GM18873 (cell line): ENCODE data around the gene HES7.

Experiments
- ATAC-seq: cut with Tn5 transposase; IDR thresholded peaks from one replicate; pipeline ENCODE4 v1.9.1; 2021; ENCODE audit warnings: mild to moderate bottlenecking, moderate library complexity, moderate number of reproducible peaks; ENCODE audit not compliant: unreplicated experiment, low FRiP score

The HES7 gene

DNA sequence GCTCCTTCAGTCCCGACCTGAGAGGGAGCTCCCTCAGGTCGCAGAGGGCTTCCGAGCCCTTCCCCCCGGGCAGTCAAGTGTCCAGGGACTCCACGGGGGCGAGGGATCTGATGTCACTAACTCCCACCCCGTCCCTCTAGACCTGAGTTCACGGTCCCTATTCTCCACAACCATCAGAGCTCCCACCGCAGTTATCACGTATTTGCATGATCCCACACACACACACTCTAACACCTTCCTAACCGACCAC lies 32.0 kb upstream of the HES7 start:
- no peak for ATAC-seq

DNA sequence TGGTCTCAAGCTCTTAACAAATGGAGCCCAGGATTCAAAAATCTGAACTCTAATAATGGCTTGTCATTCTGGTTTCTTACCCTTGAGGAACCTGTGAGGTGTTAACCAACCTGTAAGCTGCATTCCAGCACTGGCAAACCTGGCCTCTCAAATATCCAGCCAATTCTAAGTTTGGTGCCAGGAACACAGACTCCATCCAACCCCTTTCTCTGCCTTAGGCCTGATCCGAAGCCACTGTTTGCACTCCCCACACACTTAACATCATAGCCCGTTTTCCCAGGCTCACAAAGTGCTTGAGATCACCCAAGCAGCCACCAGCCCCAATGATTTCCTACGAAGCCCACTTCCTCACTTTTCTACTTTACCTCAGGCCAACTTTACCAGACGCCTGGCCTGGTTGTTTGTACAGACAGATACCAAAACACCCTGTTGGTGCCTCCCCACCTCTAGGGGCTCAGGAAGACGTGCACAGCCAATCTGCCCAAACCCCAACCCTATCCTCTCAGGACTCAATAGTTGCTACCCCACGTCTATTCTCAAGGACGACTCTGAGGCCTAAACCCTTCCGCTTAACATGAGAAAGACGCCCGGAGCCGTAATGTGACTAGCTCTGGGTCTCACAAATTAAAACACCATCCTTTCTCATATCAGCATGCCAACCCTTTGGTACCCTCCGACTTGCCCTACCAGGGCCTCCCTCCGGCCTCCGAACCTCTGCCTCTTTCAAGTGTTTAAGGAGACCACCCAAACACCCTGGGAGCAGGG lies 31.5 kb upstream of the HES7 start:
- ATAC-seq = no peak

DNA sequence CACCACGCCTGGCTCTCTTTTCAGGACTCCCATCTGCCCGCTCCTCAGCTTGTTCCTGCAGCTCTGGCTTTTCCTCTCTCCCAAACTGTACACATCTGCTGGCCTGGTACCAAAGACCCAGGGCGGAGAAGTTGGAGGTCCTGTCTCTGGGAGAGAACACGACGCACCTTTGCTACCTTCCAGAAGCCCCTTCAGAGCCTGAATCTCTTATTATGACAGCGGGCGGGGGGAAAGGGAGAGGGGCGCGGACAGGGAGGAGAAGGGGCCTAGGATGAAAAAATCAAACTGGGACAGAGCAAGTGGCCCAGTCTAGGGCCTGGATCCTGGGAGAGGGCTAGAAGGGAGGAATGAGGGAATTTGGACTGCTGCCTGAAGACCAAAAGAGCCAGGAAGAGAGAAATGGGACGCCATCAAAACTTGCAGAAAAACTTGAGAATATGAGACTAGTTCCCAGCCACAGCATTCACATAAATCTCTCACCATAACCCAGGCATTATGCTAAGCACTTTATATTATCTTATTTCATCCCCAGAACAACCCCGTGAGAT lies 30.8 kb upstream of the HES7 start:
- ATAC-seq = no peak

DNA sequence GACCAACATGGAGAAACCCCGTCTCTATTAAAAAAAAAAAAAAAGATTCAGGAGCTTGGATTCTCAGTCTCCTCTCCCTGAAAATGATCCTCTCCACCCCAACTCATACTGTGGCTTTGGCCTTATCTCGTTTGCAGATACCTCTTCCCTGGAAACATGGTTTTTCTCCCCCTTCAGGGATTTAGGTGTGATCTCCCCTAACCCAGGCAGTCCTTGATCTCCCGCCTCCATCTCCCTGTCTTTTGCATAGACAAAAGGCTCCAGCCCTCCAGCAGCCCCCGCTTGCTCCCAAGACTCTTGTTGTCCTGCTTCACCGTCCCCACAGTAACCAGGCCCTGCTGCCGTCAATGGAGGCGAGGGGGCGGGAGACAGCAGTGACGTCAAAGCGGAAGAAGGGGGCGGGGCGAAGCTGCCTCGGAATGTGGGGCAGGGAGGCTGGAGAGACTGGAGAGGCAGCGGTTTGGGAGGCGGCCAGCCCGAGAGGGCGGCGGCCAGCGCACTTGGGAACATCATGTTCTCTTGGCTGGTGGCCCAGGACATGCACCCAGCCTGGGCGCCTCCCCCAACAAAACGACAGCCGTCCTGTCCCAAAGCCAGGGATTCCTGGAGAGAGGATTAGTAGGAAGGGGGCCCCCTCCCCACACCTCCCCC lies 30.2 kb upstream of the HES7 start:
- ATAC-seq = no peak

DNA sequence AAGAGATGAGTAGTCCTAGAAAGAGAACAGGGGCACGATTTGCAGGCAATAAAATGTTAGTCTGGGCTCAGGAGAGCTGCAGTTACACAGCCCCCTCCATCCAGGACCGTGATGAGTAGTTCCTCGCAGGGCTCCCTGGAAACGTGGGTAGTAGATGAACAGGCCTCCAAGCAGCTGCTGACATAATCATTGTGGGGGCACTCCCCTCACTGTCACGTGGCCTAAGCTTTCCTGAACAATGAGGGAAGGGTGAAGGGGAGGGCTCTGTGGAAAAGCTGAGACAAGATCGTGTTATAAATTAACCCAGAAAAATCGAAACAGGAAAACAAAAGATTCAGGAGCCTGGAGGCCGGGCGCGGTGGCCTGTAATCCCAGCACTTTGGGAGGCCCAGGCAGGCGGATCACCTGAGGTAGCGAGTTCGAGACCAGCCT lies 29.6 kb upstream of the HES7 start:
- no peak for ATAC-seq

DNA sequence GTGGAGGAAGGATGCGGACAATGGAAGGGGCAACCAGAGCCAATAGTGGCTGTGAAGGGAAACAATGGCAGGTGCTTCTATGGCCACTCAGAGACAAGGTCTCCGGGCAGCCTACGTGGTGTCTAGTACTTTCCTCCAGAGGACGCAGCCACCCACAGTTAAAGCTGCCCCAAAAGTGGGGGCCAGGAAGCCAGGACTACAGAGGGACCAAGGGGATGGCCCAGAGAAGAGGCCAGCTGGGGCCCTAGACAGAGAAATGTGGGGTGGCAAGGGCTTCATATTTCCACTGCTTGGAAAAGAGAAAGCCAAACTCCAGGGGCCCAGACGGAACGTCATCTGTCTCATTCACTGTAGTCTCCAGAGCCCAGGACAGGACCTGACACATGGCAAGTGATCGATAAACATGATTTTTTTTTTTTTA lies 29.1 kb upstream of the HES7 start:
- ATAC-seq = no peak

DNA sequence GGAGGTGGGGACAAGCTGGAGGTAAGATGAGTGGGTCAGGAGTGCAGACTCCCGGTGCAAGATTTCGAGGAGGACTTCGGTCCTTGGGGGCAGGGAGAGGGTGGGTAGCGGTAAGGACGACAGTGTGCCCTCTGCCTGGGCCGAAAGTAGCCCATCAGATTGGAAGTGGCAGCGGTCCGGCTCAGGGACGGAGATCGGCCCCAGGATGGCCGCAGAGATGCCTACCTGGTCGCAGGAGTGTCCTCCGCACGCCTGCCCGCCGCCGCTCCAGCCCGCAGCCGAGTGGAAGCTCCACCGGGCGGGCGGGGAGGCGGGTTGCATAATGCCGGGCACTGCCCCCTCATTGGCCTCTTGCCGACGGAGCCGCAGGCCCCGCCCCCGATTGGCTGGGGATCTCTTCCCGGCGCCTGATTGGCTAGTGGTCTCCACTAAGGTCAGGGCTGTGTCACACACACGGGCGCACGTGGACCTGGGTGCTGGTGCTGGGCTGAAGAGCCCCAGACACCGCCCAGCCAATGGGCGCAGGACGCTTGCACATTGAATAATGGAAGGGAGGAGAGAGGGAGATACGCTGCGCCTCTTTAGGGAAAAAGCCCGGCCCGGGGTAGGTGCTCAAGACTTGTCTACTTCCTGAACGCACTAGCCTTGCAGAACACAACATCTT lies 28.3 kb upstream of the HES7 start, which contains the start of gene PER1:
Gene PER1 (minus strand): TSS at position 293 of the 664 bp plus-strand sequence. CDS start 1,698 bp downstream, outside the sequence.
- no peak for ATAC-seq

DNA sequence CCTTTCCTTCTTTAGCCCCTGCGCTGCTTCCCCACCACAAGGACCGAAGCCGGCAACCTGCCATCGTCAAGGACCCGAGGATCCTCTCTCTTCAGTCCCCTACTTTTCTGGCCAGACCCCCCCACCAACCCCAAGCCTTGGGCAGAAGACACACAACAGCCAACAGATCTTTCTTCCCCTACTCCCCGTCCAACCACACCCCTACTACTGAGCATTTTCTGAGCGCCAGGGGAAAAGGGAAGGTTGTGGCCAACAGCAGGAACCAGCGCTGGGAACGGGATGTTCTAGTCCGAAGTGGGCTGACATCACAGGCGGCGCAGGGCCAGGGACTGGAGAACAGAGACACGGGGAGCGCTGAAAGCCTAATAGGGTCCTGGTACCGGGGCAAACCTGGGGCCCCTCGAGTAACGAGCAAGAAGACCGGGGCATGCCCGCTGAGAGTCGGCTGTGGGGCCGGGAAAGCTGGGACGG lies 27.8 kb upstream of the HES7 start:
- no peak for ATAC-seq

DNA sequence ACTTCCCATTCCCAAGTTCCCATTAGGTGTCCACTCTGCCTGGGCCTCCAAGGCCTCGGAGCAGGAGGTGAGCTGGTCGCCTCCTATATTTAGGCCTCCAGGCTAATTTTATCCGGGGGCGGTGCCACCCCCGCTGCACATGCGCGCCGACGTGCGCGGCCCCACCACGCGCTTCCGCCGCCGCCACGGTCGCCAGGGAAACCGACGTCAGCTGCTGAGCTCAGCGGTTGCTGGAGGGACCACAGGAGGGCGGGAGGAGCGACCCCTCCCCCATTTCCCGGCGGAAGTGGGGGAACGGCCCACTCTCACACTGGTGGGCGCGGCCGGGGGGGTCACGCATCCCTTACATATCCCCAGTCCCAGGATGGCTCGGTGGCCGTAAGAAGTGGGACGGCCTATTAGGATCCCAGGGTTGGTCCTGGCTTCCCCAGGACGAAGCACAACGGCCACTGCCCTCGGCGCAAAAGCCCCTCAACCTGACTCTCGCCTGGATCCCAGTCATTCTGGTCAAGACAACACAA lies 27.3 kb upstream of the HES7 start:
- ATAC-seq = no peak

DNA sequence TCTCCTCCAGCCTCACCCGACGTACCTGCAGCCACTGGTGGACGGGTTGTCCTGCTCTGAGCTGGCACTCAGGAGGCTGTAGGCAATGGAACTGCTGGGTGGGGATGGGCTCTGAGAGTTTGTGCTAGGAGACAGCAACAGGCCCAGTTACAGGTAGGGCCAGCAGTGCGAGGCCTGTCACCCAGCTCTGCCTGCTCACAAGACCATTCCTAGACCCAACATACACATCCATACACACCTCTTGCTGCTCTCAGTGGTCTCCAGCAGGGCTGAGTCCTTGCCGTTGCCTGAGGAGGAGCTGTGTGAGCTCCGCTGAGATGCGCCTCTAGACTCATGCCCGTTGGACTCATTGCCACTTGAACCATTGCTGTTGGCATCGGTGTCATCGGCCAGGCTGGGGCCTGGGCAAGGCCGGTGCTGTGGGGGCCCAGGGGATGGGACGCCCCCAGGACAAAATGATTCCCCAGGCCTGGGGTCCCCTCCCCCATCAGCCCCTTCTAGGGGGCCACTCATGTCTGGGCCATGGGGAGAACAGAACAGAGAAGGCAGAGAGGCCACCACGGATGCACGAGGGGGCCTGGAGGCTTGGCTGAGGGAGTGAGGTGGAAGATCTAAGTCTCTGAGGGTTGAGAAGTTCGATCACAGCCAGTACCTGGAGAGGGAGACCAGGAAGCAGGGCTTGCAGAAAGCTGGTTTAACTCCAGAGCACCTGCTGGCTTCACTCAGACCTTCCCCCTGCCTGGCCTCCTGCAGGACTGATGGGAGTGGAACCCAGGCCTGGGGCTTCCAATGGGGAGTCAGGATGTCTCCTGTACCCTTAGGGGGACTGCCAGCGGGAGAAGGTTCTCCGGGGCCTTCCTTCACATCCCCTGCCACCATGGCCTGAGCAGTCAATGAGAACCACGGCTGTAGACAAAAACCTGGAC lies 26.6 kb upstream of the HES7 start:
- ATAC-seq = no peak

DNA sequence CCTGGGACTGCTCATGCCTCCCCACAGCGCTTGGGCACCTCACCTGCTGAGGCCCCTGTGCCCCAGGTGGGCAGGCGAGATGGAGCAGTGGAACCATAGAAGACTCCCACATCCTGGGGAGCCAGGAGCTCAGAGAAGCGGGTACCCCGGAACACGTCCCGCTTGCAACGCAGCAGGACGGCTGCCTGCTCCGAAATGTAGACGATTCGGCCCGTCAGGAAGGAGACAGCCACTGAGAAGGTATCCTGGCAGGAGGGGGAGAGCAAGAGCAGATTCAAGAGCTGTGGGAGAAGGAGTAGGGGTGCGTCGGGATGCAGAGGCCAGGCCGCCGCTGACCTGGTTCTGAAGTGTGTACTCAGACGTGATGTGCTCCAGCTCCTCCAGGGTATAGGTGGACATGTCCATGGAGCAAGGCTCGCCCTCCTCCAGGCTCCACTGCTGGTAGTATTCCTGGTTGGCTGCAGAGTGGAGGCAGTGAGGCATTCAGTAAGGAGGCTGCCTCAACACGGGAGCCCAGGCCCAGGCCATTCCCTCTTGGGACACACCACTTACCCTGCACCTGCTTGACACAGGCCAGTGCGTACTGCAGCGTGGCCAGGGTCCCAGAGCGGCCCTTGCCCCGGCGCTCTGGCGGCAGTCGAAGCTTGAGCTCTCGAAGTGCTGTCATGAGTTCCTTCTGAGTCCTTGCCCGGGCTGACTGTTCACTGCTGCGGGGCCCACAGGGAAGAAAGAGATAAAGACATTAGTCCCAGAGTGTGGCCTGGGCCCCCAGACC lies 25.7 kb upstream of the HES7 start:
- ATAC-seq = no peak

DNA sequence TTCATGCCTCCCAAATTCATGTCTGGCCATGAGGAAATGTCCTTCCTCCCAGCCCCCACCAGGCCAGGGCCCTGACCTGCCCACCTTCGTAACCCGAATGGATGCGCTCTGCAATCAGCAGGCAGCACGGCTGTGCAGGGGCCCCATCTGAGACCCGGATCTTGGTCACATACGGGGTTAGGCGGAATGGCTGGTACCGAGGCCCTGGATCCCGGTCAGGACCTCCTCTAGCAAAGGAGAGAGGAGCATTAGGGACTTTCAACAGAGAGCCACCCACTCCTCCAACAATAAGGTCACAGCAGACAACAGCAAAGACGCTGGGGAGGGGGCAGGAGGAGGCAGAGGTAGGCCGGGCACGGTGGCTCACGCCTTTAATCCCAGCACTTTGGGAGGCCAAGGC lies 24.7 kb upstream of the HES7 start:
- ATAC-seq = no peak

DNA sequence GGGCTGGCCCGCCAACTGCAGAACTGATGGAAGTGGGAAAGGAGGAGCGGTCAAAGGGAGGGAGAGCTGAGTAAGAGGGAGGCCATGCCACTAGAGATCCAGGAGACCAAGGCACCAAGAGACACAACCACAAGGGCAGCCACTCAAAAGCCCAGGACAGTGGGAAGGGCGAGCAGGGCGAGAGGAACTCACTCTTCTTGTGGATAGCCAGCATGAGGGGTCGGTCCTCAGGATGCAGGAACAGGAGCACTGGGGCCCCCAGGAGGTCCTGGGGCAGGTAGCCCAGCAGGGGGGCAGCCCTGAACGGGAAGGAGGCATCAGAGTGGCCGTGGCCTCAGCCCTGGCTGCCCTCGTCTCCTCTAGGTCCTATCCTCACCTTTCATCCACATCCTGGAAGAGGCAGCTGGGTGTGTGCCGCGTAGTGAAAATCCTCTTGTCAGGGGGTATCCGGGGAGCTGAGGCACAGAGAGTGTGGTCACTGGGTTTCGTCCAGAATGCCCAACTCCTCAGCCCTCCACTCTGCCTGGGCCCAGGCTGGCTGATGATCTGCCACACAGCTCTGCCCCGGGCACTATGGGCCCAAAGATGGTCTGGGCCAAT lies 24.0 kb upstream of the HES7 start:
- ATAC-seq = no peak

DNA sequence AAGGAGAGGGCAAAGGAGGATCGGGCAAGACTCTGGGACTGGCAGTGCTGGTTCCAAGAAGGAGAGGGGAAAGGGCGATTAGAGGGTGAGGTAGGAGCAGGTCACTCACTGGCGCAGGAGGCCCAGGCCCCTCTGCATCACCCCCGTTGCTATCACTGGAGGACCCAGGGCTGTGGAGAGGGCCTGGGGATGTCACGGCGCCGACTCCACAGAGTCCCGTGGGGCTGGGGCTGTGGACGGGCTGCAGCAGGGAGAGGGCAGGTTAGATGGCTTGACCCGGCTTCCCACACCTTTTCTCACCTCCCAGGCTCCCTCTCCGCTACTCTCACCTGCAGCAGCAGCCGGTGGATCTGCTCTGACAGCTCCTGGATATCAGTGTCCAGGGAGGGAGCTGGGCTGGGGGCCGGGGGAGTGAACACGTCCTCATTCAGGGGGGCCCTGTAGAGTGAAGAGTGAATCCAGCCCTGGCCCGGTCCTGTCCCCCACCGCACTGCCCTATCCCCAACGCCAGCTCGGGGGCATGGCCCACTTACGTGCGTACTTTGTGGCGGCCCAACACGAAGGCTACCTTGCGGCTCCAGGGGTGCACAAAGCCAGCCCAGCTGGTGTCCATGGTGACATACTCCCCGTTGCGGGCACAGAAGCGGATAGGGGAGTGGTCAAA lies 23.4 kb upstream of the HES7 start:
- no peak for ATAC-seq

DNA sequence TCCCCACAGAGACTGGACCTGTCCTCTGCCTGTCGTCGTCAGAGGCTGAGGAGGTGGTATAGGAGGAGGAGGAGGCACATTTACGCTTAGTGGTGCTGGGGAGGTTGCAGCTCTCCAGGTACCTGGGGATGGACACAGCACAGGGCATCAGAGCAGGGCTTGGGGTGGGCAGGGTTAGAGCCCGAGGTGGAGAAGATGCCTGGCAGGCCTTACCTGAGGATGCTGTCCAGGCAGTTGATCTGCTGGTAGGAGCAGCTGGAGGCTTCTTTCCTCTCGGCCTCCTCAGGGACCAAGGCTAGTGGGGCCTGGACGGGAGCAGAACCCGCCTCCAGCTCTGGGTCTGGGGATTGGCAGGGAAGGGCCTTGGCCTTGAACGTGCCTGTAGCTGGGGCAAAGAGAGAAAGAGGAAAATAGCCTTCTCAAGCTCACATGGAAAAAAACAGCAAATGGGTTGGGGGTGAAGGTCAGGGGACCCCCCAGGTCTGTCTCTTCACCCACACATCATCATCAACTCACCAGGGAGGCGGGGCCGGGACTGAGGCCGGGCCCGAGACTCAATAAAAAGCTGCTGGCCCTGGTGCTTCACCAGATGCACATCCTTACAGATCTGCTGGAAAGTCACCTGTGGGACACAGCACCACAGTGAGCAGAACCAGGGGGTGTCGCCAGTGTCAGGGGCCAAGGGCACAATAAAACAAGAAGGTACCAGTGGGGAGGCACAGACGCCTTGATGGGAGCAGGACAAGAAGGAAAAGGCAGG lies 22.7 kb upstream of the HES7 start:
- no peak for ATAC-seq

DNA sequence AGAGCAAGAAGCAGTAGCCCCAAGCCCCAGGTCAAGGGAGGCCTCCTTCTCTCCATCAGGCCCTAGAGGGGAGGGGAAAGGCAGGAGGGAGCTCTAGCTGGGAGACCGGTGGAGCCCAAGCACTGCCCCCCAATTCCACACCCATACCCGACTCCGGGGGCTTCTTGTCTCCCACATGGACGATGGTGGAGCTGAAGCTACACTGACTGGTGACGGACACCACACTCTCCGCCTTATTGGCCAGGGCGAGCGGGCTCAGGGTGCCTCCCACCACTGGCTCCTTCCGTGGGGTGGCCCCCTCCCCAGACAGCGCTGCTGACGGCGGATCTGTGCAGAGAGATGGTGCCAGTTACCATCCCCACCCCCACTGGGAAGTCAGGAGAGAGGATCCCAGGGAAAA lies 21.9 kb upstream of the HES7 start:
- no peak for ATAC-seq

DNA sequence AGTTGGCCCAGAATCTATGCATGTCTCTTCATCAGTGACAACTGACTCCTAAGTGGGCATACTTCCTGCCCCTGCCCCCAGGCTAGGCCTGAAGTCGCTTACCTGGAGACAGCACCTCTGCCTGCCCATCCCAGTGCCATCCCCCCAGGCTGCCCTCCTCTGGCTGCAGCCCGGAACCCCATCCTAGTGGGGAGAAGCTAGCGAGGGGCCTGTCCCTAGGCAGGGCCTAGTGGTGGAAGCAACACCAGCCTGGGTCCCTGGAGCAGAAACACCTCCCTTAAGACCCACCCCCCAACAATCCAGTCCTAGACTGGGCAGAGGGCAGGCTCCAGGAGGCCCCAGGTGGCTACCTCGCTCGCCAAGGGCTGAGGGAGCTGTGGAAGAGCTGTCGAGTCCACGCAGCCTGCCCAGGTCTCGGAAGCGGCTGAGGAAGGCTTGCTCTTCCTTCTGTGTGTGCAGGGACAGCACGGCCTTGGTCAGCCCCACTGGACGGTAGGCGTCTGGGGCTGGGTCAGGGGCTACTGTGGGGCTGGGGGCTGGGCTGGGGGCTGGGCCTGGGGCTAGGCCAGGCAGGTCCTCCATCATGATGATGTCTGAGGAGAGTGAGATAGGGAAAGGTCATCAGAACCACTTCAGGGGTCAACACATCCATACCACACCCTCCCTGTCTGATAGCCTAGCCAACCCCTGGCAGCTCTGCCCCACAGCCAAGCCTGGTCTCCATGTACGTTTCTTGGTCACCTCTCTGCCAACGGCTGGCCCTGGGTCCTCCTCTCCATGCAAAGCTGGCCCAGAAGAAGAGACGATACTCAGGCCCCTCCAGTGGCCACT lies 20.7 kb upstream of the HES7 start:
- no peak for ATAC-seq
